ENCODE results near the gene DOCK2.

Gene DOCK2

GRCh38 chr5:169956126-169956525 is 319.1 kb downstream of the DOCK2 start:
- no peak for DNase-seq

- no peak for DNase-seq
These were observed 319.7 kb downstream of the DOCK2 start for GRCh38 chr5:169956756-169957155.

GRCh38 chr5:169958278-169958677 is 321.2 kb downstream of the DOCK2 start:
- DNase-seq, result no peak

GRCh38 chr5:169960659-169961058 is 323.6 kb downstream of the DOCK2 start:
- no peak for DNase-seq

GRCh38 chr5:169964246-169964645 is 327.2 kb downstream of the DOCK2 start:
- DNase-seq, result no peak

DNA sequence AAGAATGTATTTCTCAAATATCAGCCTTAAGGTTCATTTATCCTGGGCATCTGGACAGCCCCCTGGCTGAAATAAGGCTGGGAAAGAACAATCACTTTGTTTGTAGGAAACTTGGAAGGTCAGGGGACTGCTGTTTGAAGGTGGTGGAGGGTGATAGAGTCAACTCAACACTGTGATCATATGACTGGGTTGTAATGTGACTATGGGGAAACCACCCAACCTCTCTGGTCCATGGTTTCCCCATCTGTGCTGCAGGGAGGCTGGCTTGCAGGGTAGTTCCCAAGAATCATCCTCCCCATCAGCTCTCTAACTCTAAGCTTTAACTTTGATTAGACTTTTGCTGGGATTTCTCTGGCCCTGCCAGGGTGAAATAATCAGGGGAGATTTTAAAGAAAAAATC is 333.3 kb downstream of the DOCK2 start:
- DNase-seq, result no peak

DNA sequence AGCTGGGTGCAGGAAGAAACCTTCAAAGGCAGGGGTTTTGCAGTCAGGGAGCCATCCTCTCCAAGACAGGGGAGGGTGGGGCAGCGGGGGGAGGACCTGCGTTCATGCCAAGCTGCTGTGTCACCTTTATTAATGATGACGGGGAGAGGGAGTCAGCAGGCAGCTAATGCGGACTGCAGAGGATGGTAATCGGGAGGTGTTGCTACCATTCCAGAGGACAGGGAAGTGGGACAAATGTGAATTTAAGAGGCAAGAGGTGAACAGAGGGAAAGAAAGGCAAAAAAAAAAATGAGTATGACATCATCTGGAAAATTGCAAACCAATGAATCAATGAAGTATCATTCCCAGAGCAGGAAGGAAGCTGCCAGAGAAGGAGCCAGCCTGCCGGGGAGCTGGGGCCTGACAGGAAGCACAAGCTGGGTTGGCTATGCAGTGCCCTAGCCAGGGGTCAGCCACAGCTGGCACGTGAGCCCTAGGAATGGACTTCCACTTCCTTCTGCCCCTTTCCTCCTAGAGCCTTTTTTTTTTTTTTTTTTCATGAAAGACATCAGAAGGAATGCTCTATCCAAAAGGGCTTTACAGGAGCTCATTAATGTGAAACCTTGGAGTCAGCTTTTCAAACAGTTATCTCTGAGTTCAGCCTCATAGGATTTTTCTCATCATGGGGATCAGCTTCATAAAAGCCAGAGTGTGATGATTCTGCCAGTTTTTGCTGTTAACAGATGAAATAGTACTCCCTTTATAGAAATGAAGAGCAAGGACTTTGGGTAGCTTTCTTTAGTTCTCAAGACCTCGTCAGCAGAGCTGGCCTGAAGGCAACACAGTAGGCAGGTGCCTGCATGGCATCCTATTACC is 334.1 kb downstream of the DOCK2 start:
- DNase-seq, result peak; percentile 70

DNA sequence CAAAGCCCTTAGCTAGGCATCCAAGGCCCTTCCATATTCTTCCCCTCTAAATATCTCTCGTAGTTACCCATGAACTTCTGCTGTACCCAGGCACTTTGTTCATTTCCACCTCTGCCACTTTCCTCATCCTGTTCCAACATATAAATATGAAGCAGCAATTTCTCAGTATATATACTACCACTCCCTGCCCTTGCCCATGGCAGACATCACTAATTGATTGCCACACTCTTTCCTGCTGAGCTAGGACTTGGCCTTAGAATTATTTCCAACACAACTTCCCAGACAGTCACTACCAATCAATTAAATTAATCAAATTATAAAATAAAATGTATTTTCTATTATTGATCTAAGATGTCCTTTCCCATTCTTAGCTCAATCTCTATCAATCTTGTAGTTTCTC is 334.7 kb downstream of the DOCK2 start:
- DNase-seq, result no peak

DNA sequence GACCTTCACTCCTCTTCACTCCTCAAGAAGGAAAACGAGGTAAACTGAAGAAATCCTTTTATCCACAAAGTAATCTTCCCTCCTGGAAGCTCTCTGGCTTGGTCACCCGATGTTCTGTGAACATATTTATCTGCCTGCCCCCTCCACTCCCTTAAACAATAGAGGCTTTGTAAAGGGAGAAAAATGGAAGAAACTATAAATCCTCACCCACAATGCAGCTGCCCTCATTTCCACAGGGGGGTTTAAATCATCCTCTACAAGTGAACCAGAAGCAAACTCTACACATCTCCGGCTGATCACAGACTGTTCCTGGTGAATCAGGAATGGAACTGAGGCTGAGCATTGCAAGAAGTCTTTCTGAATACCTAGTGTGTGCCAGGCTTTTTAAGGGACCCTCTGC is 336.0 kb downstream of the DOCK2 start:
- no peak for DNase-seq

GRCh38 chr5:169974121-169974770 is 337.2 kb downstream of the DOCK2 start:
- no peak for DNase-seq

- no peak for DNase-seq
These were observed 341.6 kb downstream of the DOCK2 start for GRCh38 chr5:169978714-169979113.

- no peak for DNase-seq
These were observed 342.8 kb downstream of the DOCK2 start for GRCh38 chr5:169979871-169980270.

- peak; percentile 80 for DNase-seq
These were observed 343.5 kb downstream of the DOCK2 start, which contains the start of gene INSYN2B for GRCh38 chr5:169980418-169981053. TSS of gene INSYN2B (minus strand) at chr5:169980495. CDS start at chr5:169883898, 96,597 bp downstream.

DNA sequence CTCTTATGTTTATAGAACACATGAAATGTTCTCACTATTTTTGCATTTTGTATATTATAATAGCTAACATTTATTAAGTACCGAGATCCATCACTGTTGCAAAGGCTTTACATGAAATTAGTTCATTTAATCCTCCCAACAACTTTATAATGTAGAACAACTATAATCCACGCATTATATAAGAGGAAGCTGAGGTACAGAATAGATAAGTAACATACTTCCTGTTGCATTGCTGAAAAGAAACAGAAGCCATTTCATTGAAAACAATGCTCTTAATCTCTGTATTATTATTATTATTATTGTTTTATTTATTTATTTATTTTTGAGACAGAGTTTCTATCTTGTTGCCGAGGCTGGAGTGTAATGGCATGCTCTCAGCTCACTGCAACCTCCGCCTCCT is 351.1 kb downstream of the DOCK2 start:
- no peak for DNase-seq

DNA sequence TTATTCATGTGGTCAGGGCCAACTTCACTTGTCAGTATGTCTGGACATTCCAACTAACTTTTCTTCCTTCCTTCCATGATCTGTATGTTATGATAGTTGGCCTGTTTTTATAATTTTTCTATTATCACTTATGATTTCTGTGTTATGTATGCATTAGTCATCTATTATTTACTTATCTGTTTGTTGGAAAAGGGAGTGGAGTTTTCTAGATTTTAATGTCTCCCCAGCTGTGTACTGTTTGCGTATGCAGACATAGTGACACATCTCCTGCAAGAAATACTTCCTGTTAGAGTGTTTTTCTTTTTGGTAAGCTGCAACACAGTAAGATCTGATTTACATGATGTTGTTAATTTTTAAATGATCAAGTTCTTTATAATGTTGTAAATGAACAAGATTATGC is 351.9 kb downstream of the DOCK2 start:
- DNase-seq, result no peak

DNA sequence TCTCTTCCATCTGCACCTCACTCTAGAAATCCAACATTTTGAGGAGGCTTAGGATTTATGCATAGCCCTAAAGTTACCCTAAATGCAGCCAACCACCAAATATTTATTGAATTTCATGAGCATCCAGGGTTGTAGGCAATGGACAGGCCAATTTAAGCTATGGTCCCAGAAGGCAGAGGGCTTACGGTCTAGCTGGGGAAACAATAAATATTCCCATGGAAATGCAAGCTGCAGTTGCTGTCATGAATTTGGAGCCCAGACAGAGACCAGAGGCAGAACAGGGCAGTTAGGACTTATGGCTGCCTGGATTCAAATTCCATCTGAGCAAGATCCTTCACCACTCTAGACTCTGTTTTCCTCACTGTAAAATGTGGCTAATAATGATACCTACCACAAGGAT is 352.3 kb downstream of the DOCK2 start:
- DNase-seq, result no peak

DNA sequence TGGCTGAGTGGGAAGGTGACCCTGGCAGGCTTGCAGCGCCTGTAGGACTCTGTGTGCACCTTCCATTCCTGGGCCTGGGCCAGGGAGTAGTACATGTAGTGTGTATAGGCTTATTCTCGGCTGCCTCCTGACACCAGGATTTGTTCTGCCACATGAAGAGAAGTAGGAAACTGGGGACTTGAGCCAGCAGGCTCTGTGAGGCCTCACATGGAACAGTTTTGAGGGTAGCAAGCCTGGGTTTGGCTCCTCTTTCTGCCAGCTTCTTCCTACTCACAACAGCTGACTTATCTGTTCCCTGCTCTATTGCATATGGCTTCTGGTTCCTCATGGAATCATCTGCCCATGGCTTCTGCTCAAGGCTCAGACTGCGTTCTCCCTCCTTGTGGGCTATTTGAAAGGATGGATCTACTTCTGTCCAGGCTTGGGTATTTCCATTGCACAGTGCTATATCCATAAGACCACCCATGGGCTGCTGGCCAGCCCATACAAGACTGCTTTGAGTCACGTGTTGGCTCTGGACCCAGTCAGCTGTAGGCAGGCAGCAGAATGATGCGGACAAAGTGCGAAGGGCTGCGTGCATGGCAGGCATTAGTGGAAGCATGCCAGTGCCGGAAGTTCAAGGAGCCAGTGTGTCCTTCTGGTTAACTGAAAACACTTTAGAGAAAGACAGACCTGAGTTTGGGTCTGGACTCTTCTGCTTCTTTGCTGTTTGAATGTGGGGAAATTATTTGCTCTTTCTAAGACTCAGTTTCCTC is 354.2 kb downstream of the DOCK2 start:
- no peak for DNase-seq

- DNase-seq, result no peak
These were observed 355.9 kb downstream of the DOCK2 start for GRCh38 chr5:169992789-169993484.

- DNase-seq, result no peak
These were observed 356.4 kb downstream of the DOCK2 start for GRCh38 chr5:169993485-169993790.

DNA sequence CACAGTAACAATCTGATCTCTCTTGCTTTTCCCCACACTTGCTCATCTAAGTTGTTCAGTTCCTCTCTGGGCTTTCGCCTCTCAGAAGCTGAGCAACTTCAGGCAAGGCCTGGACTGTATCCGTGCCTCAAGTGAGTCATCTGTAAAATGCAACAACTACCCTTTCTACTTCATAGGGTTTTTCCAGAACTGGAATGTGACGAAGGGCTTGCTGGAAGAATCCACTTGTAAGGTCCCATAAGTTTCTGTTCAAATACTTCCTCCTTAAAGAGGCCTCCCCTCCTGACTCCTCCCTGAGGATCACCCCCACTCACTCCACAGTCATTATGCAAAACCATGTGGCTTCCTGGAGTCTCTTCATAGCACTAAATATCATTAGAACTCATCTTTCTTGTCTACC is 360.7 kb downstream of the DOCK2 start:
- no peak for DNase-seq

DNA sequence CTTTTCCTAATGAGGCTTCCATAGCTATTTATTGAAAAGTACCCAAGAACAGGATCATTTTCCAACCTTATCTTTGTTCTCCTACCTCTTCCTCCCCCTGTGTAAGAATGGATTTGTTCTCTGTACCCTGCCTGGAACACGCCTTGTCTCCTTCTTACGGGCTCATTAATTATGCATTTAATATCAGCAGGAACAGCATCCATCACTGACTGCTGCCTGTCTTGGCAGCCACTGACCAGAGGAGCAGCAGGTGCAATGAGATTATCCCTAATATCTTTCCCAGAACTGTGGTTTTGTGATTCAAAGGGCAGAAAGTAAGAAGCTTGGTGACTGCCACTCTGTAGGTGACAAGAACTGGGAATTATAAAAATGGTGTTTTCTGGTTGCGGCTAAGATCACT is 362.5 kb downstream of the DOCK2 start:
- DNase-seq, result no peak

DNA sequence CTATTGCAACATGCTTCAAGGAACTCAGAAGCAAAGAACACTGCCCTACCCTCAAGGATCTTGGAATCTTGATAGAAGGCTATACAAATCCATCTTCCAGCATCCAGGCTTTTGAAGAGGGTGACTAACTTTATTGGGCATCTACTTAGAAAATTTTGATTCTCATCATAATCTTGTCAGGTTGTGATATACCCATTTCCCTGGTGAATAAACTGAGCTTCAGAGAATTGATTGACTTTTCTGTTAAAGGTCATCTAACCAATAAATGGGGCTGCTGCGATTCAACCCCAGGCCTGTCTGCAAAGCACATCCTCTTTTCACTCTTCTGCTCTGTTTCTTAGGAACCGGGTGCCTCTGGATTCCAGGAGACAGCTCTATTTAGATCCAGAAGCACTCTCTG is 363.1 kb downstream of the DOCK2 start:
- no peak for DNase-seq

- DNase-seq, result no peak
These were observed 368.9 kb downstream of the DOCK2 start for GRCh38 chr5:170006021-170006420.
